Smooth muscle cell (in vitro differentiated cells): Measurements from ENCODE around the gene ARG2. TPM values are rescaled to one million over a fixed set of nuclear protein-coding genes. Genes with fewer than 3 reads are reported as not detected.
A peak's percentile ranks its signal among the peaks of the same experiment; 100 is the strongest.

Source experiments
- DNase-seq: peaks from one replicate; lab custom pipeline; 2025; ENCODE audit not compliant: unreplicated experiment; lab: John Stamatoyannopoulos, UW
- H2AFZ ChIP-seq: fragments of 200-600 bp; sonication (generic); 2 replicates; pipeline ENCODE4 v1.6.0; 2016; ENCODE audit warnings: antibody characterized with exemption, low read depth, mild to moderate bottlenecking
- H3F3A ChIP-seq: fragments of 200-600 bp; sonication (generic); 2 replicates; pipeline ENCODE4 v1.6.0; 2017; ENCODE audit warnings: antibody characterized with exemption, low read depth
- H3K27ac ChIP-seq: fragments of 200-600 bp; sonication (generic); 2 replicates; pipeline ENCODE4 v1.5.1; 2016; ENCODE audit warnings: low read depth, mild to moderate bottlenecking
- H3K27me3 ChIP-seq: fragments of 200-600 bp; sonication (generic); 2 replicates; pipeline ENCODE4 v1.6.1; 2016; ENCODE audit warnings: low read depth, mild to moderate bottlenecking
- H3K36me3 ChIP-seq: fragments of 200-600 bp; sonication (generic); 2 replicates; pipeline ENCODE4 v1.5.1; 2016; ENCODE audit warnings: low read depth
- H3K4me1 ChIP-seq: fragments of 200-600 bp; sonication (generic); 2 replicates; pipeline ENCODE4 v1.5.1; 2016; ENCODE audit warnings: low read depth
- H3K4me2 ChIP-seq: fragments of 200-600 bp; sonication (generic); 2 replicates; pipeline ENCODE4 v1.6.0; 2016; ENCODE audit warnings: mild to moderate bottlenecking
- H3K4me3 ChIP-seq: fragments of 200-600 bp; sonication (generic); 2 replicates; pipeline ENCODE4 v1.5.1; 2016; ENCODE audit warnings: mild to moderate bottlenecking
- H3K79me2 ChIP-seq: fragments of 200-600 bp; sonication (generic); 2 replicates; pipeline ENCODE4 v1.6.0; 2016; ENCODE audit warnings: low read depth, mild to moderate bottlenecking
- H3K9ac ChIP-seq: fragments of 200-600 bp; sonication (generic); 2 replicates; pipeline ENCODE4 v1.6.0; 2016; ENCODE audit warnings: low read depth
- H3K9me3 ChIP-seq: fragments of 200-600 bp; sonication (generic); replicated peaks from 2 replicates; pipeline ENCODE4 v1.5.1; 2016; ENCODE audit warnings: low read depth
- H4K20me1 ChIP-seq: fragments of 200-600 bp; sonication (generic); 2 replicates; pipeline ENCODE4 v1.6.0; 2016; ENCODE audit warnings: low read depth
- WGBS: methylation state at CpG from one replicate; pipeline ENCODE4 v1.1.7; 2016; ENCODE audit warnings: low lambda C conversion rate; 5-methylcytosine and 5-hydroxymethylcytosine counted together
- polyA plus RNA-seq: library from polyadenylated mRNA; unstranded; fragments of >200 nt; fragmentation: Nextera tagmentation; extraction: Ambion mirVana; gene quantifications from 2 replicates; pipeline ENCODE4 v1.2.1, GENCODE V29; 2016
- total RNA-seq: library from RNA; depleted of rRNA; stranded (reverse); fragments of >200 nt; gene quantifications from 2 replicates; pipeline ENCODE4 v1.2.3, GENCODE V29; 2014
- TF ChIP-seq, protein P1 (sequence below): fragments of 200-600 bp; sonication (generic); IDR thresholded peaks from 2 replicates; pipeline ENCODE4 v1.5.1; 2017; ENCODE audit warnings: borderline replicate concordance, mild to moderate bottlenecking, antibody characterized with exemption; ENCODE audit not compliant: insufficient read depth, poor library complexity, severe bottlenecking

ARG2 gene
- total and polyA plus RNA-seq, 2 experiments from 2014 or later = 11.3 to 18.5 TPM

DNA sequence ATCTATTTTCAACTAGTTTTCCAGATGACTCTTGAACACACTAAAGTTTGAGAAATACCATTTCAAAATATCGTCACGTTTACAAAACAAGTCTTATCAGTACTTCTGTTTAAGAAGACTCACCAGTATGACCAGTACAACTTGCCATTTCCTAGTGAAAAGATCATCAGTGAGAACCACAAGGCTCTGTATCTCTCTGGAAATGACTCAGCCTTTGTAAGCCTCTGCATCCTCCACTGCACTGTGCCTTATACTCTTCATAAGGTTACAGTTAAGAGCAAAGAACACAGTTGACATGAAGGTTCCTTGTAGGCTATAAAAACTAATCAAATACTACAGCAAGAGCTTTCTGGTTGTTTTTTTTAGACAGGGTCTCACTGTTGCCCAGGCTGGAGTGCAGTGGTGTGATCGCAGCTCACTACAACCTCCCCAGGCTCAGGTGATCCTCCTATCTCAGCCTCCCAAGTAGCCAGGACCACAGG, 60.4 kb downstream of the ARG2 start:
- H3K4me1 ChIP-seq = no peaks in the 10 kb centered on the region
- peaks cover 12% of the 10 kb centered on the region for H3K36me3 ChIP-seq
- peaks cover 39% of the 10 kb centered on the region for H3F3A ChIP-seq
- TF ChIP-seq, protein P1, sequence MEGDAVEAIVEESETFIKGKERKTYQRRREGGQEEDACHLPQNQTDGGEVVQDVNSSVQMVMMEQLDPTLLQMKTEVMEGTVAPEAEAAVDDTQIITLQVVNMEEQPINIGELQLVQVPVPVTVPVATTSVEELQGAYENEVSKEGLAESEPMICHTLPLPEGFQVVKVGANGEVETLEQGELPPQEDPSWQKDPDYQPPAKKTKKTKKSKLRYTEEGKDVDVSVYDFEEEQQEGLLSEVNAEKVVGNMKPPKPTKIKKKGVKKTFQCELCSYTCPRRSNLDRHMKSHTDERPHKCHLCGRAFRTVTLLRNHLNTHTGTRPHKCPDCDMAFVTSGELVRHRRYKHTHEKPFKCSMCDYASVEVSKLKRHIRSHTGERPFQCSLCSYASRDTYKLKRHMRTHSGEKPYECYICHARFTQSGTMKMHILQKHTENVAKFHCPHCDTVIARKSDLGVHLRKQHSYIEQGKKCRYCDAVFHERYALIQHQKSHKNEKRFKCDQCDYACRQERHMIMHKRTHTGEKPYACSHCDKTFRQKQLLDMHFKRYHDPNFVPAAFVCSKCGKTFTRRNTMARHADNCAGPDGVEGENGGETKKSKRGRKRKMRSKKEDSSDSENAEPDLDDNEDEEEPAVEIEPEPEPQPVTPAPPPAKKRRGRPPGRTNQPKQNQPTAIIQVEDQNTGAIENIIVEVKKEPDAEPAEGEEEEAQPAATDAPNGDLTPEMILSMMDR = no peak
- H3K27ac ChIP-seq = peak overlapping the region; percentile 73
- no peaks in the 10 kb centered on the region for H3K27me3 ChIP-seq
- 25% methylated on average over 3 of the region's 3 CpGs for WGBS
- H3K9ac ChIP-seq = no peak overlapping the region
- DNase-seq = no peak
- no peaks in the 10 kb centered on the region for H3K9me3 ChIP-seq
- peaks cover 69% of the 10 kb centered on the region for H4K20me1 ChIP-seq
- H3K4me2 ChIP-seq = no peak overlapping the region
- H2AFZ ChIP-seq = no peak overlapping the region
- H3K79me2 ChIP-seq = peaks cover 50% of the 10 kb centered on the region
- H3K4me3 ChIP-seq = no peak overlapping the region

- WGBS = 98% methylated on average over 2 of the region's 2 CpGs
- Histone ChIP-seq H3K4me3 (no peak overlapping the region), H2AFZ (no peak overlapping the region), H3K9ac (no peak overlapping the region), H4K20me1 (peaks cover 77% of the 10 kb centered on the region), H3F3A (peaks cover 40% of the 10 kb centered on the region), H3K4me2 (no peak overlapping the region), H3K4me1 (no peaks in the 10 kb centered on the region), H3K79me2 (peaks cover 50% of the 10 kb centered on the region), H3K9me3 (no peaks in the 10 kb centered on the region), H3K27ac (peak overlapping the region; percentile 73), H3K36me3 (peaks cover 13% of the 10 kb centered on the region), H3K27me3 (no peaks in the 10 kb centered on the region)
- DNase-seq = no peak
- TF ChIP-seq, protein P1 = no peak
These were observed 61.2 kb downstream of the ARG2 start for GRCh38 chr14:67680941-67681340.

DNA sequence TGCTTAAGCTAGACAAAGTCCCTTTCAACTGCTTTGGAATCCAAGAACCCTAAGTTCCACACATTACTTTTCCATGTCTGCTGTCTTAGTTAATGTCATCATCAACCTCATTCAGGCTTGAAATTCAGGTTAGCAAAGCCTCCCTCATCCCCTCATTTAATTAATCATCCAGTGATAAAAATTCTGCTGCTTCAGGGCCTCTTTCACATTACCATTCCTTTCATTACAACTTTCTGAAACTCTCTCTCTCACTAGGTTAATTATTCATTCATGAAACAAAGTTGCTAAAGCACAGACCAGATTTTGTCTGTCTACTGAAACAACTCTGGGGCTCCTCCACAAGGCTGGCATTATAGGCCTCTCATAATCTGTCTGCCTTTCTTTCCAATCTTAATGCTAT, 64.1 kb downstream of the ARG2 start:
- peaks cover 47% of the 10 kb centered on the region for H3K79me2 ChIP-seq
- H3K4me3 ChIP-seq = no peak overlapping the region
- H3F3A ChIP-seq = peaks cover 37% of the 10 kb centered on the region
- peaks cover 14% of the 10 kb centered on the region for H3K36me3 ChIP-seq
- no peaks in the 10 kb centered on the region for H3K4me1 ChIP-seq
- no peak overlapping the region for H3K27ac ChIP-seq
- H3K9ac ChIP-seq = no peak overlapping the region
- H2AFZ ChIP-seq = no peak overlapping the region
- no peaks in the 10 kb centered on the region for H3K27me3 ChIP-seq
- H3K9me3 ChIP-seq = no peaks in the 10 kb centered on the region
- H3K4me2 ChIP-seq = no peak overlapping the region
- no peak for DNase-seq
- H4K20me1 ChIP-seq = peaks cover 88% of the 10 kb centered on the region
- TF ChIP-seq, protein P1 = no peak

GRCh38 chr14:67690011-67690410, 70.3 kb downstream of the ARG2 start:
- peaks cover 62% of the 10 kb centered on the region for H3K79me2 ChIP-seq
- WGBS = 82% methylated on average over 4 of the region's 4 CpGs
- no peaks in the 10 kb centered on the region for H3K9me3 ChIP-seq
- peak overlapping the region; percentile 33 for H3K27ac ChIP-seq
- H3K27me3 ChIP-seq = no peaks in the 10 kb centered on the region
- H3K9ac ChIP-seq = no peak overlapping the region
- H3K4me3 ChIP-seq = no peak overlapping the region
- TF ChIP-seq, protein P1 = no peak
- no peak overlapping the region for H3K4me2 ChIP-seq
- peaks cover 13% of the 10 kb centered on the region for H3K36me3 ChIP-seq
- H3F3A ChIP-seq = peaks cover 5% of the 10 kb centered on the region
- H3K4me1 ChIP-seq = peaks cover 21% of the 10 kb centered on the region
- peaks cover 85% of the 10 kb centered on the region for H4K20me1 ChIP-seq
- no peak for DNase-seq
- no peak overlapping the region for H2AFZ ChIP-seq
